A549 (cell line): ENCODE results near the gene CLASP1. TPM values are rescaled to one million over a fixed set of nuclear protein-coding genes. Genes with fewer than 3 reads are reported as not detected.
A peak's percentile ranks its signal among the peaks of the same experiment; 100 is the strongest.
"Not testable (repeated sequence)": the region's sequence is repeated elsewhere in the genome, so short reads cannot be mapped to it uniquely, and the experiment has no call there.

Source experiments
- ATAC-seq, 2 experiments: fragments of 200-7000 bp in 1 of 2; fragments of >200 bp in 1 of 2; cut with Nextera tagmentation in 1 of 2; cut with Tn5 transposase in 1 of 2; 3 replicates each; pipeline versions ENCODE4 v1.8.0 to v1.9.1; 2018 to 2020; ENCODE audit warnings: mild to moderate bottlenecking in 1 of 2, moderate library complexity in 1 of 2
- CTCF ChIA-PET: fragments of 300-600 bp; sonication (Branson Sonifier 250); formaldehyde crosslinking; extraction: SDS; loops from one replicate; lab custom pipeline; 2021; ENCODE audit warnings: antibody characterized with exemption, inconsistent platforms; lab: Yijun Ruan, JAX
- POLR2A ChIA-PET: fragments of 350-600 bp; formaldehyde crosslinking; extraction: SDS; loops from one replicate; lab custom pipeline; 2021; ENCODE audit warnings: antibody characterized with exemption, inconsistent platforms; lab: Yijun Ruan, JAX
- DNase-seq, 2 experiments: peaks; one replicate each; pipeline versions ENCODE4 v3.0.0 to v3.0.0-alpha.2; 2011 to 2016; ENCODE audit warnings: low read depth in 1 of 2, low spot score in 1 of 2
- FAIRE-seq: peaks from 2 replicates; lab custom pipeline; 2011; peaks lifted over from hg19 to GRCh38; lab: Jason Lieb, UNC
- H3K27ac ChIP-seq, 2 experiments: fragments of >200 bp; sonication (Bioruptor Twin); formaldehyde crosslinking; 3 replicates each; pipeline ENCODE4 v1.5.1; 2016 to 2017
- H3K4me1 ChIP-seq: fragments of >200 bp; sonication (Bioruptor Twin); formaldehyde crosslinking; 3 replicates; pipeline ENCODE4 v1.6.1; 2016
- H3K4me2 ChIP-seq: fragments of >200 bp; sonication (Bioruptor Twin); formaldehyde crosslinking; 3 replicates; pipeline ENCODE4 v1.6.1; 2016
- H3K4me3 ChIP-seq: fragments of >200 bp; sonication (Bioruptor Twin); formaldehyde crosslinking; 3 replicates; pipeline ENCODE4 v1.5.1; 2016
- H3K9me3 ChIP-seq: fragments of >200 bp; sonication (Bioruptor Twin); formaldehyde crosslinking; 3 replicates; pipeline ENCODE4 v1.6.1; 2016
- BHLHE40 ChIP-seq: IDR thresholded peaks from 2 replicates; pipeline ENCODE4 v1.6.1; 2012; ENCODE audit warnings: low read depth, low read length, inconsistent platforms
- CBX2 ChIP-seq: fragments of 200-600 bp; sonication (generic); IDR thresholded peaks from 2 replicates; pipeline ENCODE4 v1.6.1; 2016; ENCODE audit warnings: low read depth, mild to moderate bottlenecking, borderline replicate concordance
- CBX8 ChIP-seq: fragments of 200-600 bp; sonication (generic); IDR thresholded peaks from 2 replicates; pipeline ENCODE4 v1.6.1; 2016
- CEBPB ChIP-seq, 2 experiments: fragments of >200 bp in 1 of 2; sonication (Bioruptor Twin) in 1 of 2; formaldehyde crosslinking in 1 of 2; IDR thresholded peaks; 2 replicates each; pipeline ENCODE4 v1.6.1; 2012 to 2016
- FOSB ChIP-seq: fragments of 250-450 bp; sonication (Bioruptor Pico); IDR thresholded peaks from 2 replicates; pipeline ENCODE4 v1.5.0; 2020; ENCODE audit warnings: mild to moderate bottlenecking, moderate library complexity
- HEYL ChIP-seq: fragments of 250-450 bp; sonication (Bioruptor Pico); IDR thresholded peaks from 2 replicates; pipeline ENCODE4 v1.8.0; 2021; ENCODE audit warnings: mild to moderate bottlenecking, moderate library complexity
- HOXB5 ChIP-seq: fragments of 250-450 bp; sonication (Bioruptor Pico); IDR thresholded peaks from 2 replicates; pipeline ENCODE4 v1.5.0; 2020; ENCODE audit warnings: mild to moderate bottlenecking, moderate library complexity
- MAX ChIP-seq: IDR thresholded peaks from 2 replicates; pipeline ENCODE4 v1.6.1; 2012
- MAZ ChIP-seq: fragments of 150-350 bp; IDR thresholded peaks from 2 replicates; pipeline ENCODE4 v1.6.1; 2014; ENCODE audit warnings: antibody characterized with exemption, low read depth, low read length, borderline replicate concordance
- NPAS2 ChIP-seq: fragments of 250-450 bp; sonication (Bioruptor Pico); IDR thresholded peaks from 2 replicates; pipeline ENCODE4 v1.8.0; 2022; ENCODE audit warnings: mild to moderate bottlenecking, moderate library complexity, borderline replicate concordance
- NR3C1 ChIP-seq: fragments of >200 bp; sonication (Bioruptor Twin); formaldehyde crosslinking; IDR thresholded peaks from 3 replicates; pipeline ENCODE4 v1.6.1; 2017
- PBX3 ChIP-seq: IDR thresholded peaks from 2 replicates; pipeline ENCODE4 v1.6.1; 2012
- RARB ChIP-seq: fragments of 250-450 bp; sonication (Bioruptor Pico); IDR thresholded peaks from 2 replicates; pipeline ENCODE4 v1.8.0; 2021; ENCODE audit warnings: mild to moderate bottlenecking, moderate library complexity
- RFX5 ChIP-seq: fragments of 450-650 bp; IDR thresholded peaks from 2 replicates; pipeline ENCODE4 v1.7.1; 2014; ENCODE audit warnings: antibody characterized with exemption, mild to moderate bottlenecking, moderate library complexity
- SREBF2 ChIP-seq: fragments of 450-650 bp; IDR thresholded peaks from 2 replicates; pipeline ENCODE4 v1.6.1; 2014; ENCODE audit warnings: mild to moderate bottlenecking, moderate library complexity
- USF2 ChIP-seq: fragments of 450-650 bp; IDR thresholded peaks from 2 replicates; pipeline ENCODE4 v1.6.1; 2014; ENCODE audit warnings: antibody characterized with exemption
- WGBS: methylation state at CpG from one replicate; pipeline ENCODE4 v1.1.6; 2017; ENCODE audit errors: missing lambda C conversion rate; 5-methylcytosine and 5-hydroxymethylcytosine counted together
- polyA plus RNA-seq, 4 experiments: library from polyadenylated mRNA; depleted of rRNA in 3 of 4; stranded (reverse); fragments of >200 nt; fragmentation: RNase III in 1 of 4; extraction: RNeasy Plus Mini Kit Qiagen cat#74134 plus additional on column Dnase treatment in 1 of 4; gene quantifications; 2 replicates in 3 of 4; 3 replicates in 1 of 4; pipeline ENCODE4 v1.2.3, GENCODE V29; 2011 to 2017
- TF ChIP-seq, protein P1 (sequence below): fragments of 150-350 bp; IDR thresholded peaks from 2 replicates; pipeline ENCODE4 v1.6.1; 2014; ENCODE audit warnings: low read depth, mild to moderate bottlenecking, low read length
- TF ChIP-seq, protein P2 (sequence below): IDR thresholded peaks from 2 replicates; pipeline ENCODE4 v1.6.1; 2012; ENCODE audit warnings: low read depth, borderline replicate concordance
- TF ChIP-seq, protein P3 (sequence below): fragments of 250-450 bp; sonication (Bioruptor Pico); IDR thresholded peaks from 2 replicates; pipeline ENCODE4 v1.5.0; 2020; ENCODE audit warnings: low read depth, mild to moderate bottlenecking, moderate library complexity
- TF ChIP-seq, protein P4 (sequence below): fragments of 200-600 bp; sonication (generic); IDR thresholded peaks from 2 replicates; pipeline ENCODE4 v1.6.1; 2016; ENCODE audit warnings: antibody characterized with exemption, mild to moderate bottlenecking, moderate library complexity
- TF ChIP-seq, protein P5 (sequence below): fragments of >200 bp; sonication (Bioruptor Twin); formaldehyde crosslinking; IDR thresholded peaks from 2 replicates; pipeline ENCODE4 v1.6.1; 2016

The CLASP1 gene
- polyA plus RNA-seq, 2 of the 4 experiments (the other 2 are of a cell fraction) = 11.7 to 15.8 TPM

- 0 out of 6 replicates have a peak, but pooled peaks of 1 of the 2 experiments have one; percentile 16 for ATAC-seq
- CTCF ChIA-PET = no interaction called here
- Histone ChIP-seq H3K4me1 (peaks cover 7% of the 10 kb centered on the region; the same call in 1 of the 3 replicates), H3K9me3 (no peaks in the 10 kb centered on the region), H3K27ac (no peak overlapping the region), H3K4me2 (no peak overlapping the region), H3K4me3 (no peak overlapping the region)
- WGBS = 83% methylated on average over 17 of the region's 17 CpGs
- no peak for FAIRE-seq
- TF ChIP-seq CBX2 (no peak), SREBF2 (no peak), RARB (CRISPR knock-in tag) (no peak), CBX8 (no peak), USF2 (no peak), FOSB (CRISPR knock-in tag) (no peak), HEYL (CRISPR knock-in tag) (no peak), NR3C1 (no peak), RFX5 (no peak), BHLHE40 (no peak), CEBPB (IDR thresholded peaks at IDR 0.05) (no peak)
- TF ChIP-seq, protein P1, sequence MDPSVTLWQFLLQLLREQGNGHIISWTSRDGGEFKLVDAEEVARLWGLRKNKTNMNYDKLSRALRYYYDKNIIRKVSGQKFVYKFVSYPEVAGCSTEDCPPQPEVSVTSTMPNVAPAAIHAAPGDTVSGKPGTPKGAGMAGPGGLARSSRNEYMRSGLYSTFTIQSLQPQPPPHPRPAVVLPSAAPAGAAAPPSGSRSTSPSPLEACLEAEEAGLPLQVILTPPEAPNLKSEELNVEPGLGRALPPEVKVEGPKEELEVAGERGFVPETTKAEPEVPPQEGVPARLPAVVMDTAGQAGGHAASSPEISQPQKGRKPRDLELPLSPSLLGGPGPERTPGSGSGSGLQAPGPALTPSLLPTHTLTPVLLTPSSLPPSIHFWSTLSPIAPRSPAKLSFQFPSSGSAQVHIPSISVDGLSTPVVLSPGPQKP = no peak
- TF ChIP-seq, protein P2, sequence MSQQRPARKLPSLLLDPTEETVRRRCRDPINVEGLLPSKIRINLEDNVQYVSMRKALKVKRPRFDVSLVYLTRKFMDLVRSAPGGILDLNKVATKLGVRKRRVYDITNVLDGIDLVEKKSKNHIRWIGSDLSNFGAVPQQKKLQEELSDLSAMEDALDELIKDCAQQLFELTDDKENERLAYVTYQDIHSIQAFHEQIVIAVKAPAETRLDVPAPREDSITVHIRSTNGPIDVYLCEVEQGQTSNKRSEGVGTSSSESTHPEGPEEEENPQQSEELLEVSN = no peak
- TF ChIP-seq, protein P3, sequence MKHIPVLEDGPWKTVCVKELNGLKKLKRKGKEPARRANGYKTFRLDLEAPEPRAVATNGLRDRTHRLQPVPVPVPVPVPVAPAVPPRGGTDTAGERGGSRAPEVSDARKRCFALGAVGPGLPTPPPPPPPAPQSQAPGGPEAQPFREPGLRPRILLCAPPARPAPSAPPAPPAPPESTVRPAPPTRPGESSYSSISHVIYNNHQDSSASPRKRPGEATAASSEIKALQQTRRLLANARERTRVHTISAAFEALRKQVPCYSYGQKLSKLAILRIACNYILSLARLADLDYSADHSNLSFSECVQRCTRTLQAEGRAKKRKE = no peak
- TF ChIP-seq, protein P4, sequence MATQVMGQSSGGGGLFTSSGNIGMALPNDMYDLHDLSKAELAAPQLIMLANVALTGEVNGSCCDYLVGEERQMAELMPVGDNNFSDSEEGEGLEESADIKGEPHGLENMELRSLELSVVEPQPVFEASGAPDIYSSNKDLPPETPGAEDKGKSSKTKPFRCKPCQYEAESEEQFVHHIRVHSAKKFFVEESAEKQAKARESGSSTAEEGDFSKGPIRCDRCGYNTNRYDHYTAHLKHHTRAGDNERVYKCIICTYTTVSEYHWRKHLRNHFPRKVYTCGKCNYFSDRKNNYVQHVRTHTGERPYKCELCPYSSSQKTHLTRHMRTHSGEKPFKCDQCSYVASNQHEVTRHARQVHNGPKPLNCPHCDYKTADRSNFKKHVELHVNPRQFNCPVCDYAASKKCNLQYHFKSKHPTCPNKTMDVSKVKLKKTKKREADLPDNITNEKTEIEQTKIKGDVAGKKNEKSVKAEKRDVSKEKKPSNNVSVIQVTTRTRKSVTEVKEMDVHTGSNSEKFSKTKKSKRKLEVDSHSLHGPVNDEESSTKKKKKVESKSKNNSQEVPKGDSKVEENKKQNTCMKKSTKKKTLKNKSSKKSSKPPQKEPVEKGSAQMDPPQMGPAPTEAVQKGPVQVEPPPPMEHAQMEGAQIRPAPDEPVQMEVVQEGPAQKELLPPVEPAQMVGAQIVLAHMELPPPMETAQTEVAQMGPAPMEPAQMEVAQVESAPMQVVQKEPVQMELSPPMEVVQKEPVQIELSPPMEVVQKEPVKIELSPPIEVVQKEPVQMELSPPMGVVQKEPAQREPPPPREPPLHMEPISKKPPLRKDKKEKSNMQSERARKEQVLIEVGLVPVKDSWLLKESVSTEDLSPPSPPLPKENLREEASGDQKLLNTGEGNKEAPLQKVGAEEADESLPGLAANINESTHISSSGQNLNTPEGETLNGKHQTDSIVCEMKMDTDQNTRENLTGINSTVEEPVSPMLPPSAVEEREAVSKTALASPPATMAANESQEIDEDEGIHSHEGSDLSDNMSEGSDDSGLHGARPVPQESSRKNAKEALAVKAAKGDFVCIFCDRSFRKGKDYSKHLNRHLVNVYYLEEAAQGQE = no peak
- no peak for DNase-seq
- POLR2A ChIA-PET = no interaction called here
These were observed 316.0 kb downstream of the CLASP1 start for GRCh38 chr2:121333231-121333630.

DNA sequence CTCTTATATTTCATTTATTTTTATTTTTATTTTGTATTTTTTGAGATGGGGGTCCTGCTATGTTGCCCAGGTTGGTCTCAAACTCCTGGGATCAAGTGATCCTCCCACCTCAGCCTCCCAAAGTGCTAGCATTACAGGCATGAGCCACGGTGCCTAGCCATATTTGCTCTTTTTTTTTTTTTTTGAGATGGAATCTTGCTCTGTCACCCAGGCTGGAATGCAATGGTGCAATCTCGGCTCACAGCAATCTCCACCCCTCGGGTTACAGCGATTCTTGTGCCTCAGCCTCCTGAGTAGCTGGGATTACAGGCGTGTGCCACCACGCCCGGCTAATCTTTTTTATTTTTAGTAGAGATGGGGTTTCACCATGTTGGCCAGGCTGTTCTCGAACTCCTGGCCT, 317.9 kb downstream of the CLASP1 start:
- H3K9me3 ChIP-seq, FAIRE-seq, H3K4me1 ChIP-seq, DNase-seq, H3K4me2 ChIP-seq, H3K4me3 ChIP-seq, CTCF ChIA-PET, ATAC-seq, H3K27ac ChIP-seq, POLR2A ChIA-PET: not testable (repeated sequence)
- 44% methylated on average over 8 of the region's 8 CpGs for WGBS

- no peak overlapping the region for H3K4me2 ChIP-seq
- ChIA-PET CTCF (no interaction called here), POLR2A (no interaction called here)
- FAIRE-seq = no peak
- ATAC-seq = no peak
- TF ChIP-seq NPAS2 (no peak), HOXB5 (no peak), MAX (no peak), PBX3 (no peak), MAZ (no peak), CBX8 (no peak)
- TF ChIP-seq, protein P5, sequence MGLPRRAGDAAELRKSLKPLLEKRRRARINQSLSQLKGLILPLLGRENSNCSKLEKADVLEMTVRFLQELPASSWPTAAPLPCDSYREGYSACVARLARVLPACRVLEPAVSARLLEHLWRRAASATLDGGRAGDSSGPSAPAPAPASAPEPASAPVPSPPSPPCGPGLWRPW = no peak
- WGBS = 80% methylated on average over 15 of the region's 15 CpGs
- no peak overlapping the region for H3K27ac ChIP-seq
- H3K4me3 ChIP-seq = no peak overlapping the region
- no peak for DNase-seq
- H3K9me3 ChIP-seq = no peaks in the 10 kb centered on the region
- peaks cover 7% of the 10 kb centered on the region; the same call in 1 of the 3 replicates for H3K4me1 ChIP-seq
These were observed 318.3 kb downstream of the CLASP1 start for GRCh38 chr2:121330921-121331320.
